ENCODE results near the gene TMEM80.

Gene TMEM80

DNA sequence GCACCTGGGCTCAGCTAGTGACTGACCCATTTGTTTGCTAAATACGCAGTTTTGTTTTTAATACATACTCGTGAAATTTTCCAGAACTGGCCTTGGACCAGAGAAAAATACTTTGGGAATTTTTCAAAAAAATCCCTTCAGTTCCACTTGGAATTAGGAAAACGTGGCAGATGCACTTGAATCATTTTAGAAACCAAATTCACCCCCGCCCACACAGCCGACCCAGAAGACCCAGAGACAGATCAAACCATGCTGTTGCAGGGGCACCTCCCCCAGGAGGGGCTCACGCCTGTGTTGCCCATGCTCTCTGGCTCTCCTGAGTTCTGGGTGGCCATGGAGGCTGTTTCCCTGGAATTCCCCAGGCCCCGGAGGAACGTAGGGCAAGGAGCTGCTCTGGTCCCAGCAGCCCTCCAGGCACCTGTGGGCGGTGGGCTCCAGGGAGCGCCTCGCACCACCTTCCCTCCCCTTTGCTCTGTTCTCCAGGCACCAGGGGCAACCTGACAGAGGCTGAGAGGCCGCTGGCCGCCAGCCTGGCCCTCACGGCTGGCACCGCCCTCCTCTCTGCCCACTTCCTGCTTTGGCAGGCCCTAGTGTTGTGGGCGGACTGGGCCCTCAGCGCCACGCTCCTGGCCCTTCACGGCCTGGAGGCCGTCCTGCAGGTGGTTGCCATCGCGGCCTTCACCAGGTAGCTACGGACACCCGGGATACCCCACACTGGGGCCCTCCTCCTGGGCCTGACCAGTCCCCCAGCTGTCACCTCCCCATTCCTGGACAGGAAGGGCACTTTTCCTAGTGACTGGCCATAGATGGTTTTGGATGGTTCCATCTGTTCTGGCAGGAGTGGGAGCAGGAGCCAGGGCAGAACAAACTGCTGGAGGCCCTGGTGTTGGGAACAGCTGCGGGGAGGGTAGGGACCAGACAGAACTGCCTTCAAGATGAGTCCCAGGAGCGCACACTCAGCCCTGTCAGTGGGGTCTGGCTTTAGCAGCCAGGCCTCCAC lies 7.1 kb downstream of the TMEM80 start:
- DNase-seq, result no peak

DNA sequence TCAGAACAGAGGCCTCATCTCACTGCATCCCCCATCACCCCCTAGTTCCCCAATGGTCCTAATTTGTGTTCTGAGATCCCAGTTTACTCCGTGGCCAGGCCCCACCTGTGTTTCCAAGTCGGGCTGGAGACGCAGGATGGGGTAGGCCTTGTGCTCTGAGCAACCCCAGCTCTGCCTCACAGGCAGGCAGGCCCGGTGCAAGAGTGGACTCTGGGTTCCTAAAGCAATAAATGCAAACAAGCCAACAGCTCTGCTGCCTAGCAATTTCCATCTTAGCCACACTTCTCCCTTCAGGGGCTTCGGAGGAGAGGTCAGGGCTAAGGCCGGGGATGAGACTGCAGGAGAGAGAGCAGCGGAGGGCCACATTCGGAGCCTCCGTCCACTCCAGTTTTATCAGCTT lies 7.9 kb downstream of the TMEM80 start:
- DNase-seq, result no peak

DNA sequence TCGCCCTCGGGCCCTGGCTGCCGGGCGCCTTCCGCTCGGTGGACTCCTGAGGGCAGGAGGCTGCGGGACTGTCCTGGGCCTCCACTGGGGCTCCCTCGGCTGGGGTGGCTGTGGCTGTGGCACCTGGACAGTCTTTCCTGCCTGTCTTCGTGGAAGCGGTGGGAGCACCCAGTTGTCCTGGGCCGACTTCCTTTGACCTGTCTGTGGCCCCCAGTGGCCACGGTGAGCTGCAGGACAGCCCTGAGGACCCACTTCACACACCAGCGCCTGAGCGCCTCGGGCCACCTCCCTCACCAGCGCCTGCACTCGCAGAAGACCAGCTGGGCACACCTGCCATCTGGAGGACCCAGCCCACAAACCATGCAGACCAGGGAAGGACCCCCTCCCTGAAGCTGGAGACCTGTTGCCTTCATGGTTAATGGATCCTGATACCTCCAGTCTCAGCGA lies 8.6 kb downstream of the TMEM80 start:
- no peak for DNase-seq

DNA sequence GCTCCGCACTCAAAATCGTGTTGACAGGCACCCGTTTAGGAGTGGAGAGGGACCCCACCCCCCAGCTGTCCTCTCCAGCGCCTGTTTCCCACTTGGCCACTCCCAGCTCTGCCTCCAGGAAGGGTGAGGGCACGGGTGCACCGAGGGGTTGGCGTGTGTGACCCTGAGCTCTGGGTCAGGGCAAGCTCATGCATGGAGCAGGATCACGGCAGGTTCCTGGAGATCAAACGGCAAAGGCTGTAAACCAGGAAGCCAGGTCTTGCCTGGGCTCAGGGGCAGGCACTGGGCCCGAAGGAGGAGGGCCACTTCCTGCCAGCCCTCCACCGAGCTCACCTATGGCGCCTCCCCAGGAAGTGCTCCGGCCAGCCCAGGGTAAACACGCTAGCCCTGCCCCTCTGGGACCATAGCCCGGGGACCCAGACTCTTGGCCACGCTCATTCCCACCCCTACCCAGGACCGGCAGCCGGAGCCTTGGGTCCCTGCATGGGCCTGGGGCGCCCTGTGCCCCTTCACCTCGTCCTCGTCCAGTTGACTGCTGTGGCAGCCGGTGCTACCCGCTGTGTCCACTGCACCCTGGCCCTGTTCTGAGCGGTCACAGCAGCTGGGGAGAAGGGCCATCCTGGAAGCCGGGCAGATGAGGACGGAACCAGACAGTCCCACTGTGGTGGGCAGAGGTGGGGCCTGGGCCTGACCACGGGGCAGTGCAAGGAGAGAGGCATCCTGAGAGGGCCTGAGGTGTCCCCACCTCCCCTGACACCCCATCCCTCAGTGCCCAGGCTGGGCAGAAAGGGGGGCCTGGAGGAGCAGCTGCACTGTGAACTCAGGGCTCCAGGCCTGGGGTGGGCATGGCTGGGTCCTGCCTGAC lies 9.4 kb downstream of the TMEM80 start:
- peak; percentile 25 for DNase-seq

DNA sequence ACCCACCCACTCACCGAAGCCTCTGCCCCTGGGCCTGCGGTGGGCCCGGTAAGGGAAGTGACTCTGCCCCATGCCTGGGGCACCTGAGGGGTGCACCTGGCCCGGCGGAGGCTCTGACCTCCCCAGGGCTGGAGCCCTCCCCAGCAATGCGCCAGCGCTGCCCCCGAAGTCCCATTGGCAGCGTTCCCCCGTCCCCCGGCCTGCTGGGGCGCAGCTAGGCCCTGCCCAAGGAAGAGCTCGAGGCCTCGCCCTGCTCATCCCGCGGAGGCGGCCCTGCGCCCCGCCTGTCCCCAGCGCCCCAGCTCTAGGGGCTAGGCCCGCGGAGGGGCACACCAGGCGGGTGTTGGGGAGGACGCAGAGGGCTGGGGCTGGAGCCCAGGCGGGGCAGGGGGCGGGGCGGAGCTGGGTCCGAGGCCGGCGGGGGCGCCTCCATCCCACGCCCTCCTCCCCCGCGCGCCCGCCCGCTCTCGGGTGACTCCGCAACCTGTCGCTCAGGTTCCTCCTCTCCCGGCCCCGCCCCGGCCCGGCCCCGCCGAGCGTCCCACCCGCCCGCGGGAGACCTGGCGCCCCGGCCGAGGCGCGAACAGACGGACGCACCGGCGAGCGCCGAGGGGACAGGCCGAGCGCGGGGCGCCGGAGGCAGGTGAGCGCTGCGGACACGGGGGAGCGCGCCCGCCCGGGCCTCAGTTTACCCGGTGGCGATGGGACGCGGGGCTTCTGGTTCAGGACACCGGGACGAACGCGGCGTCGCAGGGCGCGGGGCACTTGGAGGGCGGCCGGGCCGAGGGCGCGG lies 10.2 kb downstream of the TMEM80 start, which contains the start of gene EPS8L2:
Gene EPS8L2, plus strand, starts transcription at position 586 of the 793 bp plus-strand sequence. CDS start 3,177 bp downstream, outside the sequence.
- DNase-seq, result peak; percentile 35

DNA sequence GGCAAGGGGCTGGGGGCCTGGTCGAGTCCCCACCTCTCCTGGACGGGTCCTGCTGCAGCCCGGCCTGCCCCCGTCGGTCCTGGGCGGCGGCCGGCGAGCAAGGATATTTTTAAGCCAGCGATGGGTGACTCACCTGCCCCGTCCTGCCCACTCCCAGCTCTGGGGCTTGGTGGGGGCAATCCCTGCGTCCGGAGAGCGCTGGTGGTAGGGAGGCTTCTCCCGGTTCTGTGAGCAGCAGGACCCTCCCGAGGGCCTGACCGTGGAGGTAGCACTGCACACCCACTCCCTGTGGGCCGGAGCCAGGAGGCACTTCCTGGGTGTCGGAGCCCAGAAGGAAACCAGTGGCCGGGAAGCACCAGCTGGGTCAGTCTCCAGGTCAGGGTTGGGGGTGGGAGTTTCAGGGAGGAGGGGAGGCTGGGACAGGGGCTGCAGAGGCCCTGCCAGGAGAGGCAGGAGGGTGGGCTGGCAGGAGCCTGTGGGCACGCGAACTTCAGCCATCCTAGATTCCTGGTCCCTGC lies 10.9 kb downstream of the TMEM80 start:
- peak; percentile 43 for DNase-seq

DNA sequence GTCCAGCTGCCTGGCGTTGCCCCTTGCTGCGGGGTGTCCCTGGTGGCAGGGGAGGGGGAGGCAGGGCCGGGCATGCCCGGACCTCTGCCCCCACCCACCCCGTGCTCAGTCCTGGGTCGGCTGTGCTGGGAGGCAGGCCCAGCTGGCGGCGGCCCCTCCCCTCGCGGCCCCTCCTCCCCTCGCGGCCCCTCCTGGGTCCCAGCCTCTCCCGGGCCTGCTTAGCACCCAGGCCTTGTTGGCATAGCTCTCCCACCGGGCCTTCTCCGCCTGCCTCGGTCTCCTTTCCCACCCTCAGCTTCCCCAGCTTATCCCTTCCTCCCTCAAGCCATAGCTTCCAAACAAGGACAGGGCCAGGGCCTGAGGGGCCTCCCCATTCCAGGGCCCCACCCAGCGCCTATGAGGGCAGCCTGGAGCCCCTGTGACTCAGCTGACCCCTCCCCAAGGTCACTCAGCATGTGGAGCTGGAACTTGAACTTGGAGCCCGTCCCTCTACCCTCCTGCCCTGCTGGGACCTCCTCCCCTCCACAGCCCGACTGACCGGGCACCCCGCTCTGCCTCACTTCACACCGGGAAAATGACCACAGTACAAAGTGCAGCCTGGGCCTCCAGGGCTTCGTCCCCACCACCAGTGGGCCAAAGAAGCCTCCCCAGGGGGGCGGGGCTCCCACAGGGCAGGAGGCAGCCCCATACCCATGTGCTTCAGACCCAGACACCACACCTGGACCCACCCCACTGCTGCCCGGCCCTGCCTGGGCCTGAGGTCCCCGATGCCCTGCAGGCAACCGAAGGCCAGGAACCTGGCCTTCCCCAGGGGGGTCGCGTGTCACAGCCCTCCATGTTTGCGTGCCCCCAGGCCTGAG lies 11.6 kb downstream of the TMEM80 start:
- no peak for DNase-seq

DNA sequence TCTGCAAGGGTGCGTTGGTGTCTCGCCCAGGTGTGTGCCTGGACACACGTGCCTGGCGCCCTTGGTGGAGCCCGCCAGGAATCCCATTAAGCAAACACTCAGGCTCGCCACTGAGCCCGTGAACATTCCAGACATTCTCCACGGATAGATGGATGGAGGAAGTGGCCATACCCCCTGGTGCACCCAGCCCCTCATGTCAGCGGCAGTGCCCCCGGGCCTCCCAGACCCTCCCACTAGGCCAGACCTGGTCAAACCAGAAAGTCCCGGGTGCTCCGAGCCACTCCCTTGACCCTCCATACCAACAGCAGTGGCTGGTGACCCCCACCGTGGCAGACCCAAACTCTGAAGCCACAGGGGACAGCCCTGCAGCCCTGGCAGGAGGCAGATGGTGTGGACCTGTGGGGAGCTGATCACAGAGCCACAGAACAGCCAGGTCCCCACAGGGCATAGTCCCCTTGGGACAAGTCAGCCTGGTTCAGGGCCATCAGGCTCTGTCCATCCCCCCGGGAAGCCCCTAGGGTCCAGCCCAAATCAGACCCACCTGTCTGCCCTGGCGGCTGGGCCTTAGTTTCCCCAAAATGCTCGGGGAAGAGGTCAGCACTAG lies 12.3 kb downstream of the TMEM80 start:
- DNase-seq, result peak; percentile 28

DNA sequence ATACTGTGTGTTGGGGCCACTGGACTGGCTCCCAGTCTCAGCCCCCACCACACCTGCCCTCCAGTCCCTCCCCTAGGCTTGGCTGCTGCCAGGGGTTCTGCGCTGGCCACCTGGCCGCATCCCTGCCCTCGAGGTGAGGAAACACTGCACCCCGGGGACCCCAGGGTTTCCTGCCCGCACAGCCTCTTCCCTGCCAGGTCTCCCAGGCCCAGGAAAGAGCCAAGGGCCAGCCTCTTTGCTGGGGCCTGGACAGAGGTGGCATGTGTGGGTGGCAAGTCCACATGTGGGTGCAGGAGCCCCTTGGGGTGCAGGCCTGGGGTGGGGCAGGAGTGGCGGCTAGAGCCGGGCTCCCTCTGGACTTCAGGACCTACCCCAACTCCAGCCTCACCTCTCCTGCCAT lies 12.9 kb downstream of the TMEM80 start:
- DNase-seq, result peak; percentile 29

DNA sequence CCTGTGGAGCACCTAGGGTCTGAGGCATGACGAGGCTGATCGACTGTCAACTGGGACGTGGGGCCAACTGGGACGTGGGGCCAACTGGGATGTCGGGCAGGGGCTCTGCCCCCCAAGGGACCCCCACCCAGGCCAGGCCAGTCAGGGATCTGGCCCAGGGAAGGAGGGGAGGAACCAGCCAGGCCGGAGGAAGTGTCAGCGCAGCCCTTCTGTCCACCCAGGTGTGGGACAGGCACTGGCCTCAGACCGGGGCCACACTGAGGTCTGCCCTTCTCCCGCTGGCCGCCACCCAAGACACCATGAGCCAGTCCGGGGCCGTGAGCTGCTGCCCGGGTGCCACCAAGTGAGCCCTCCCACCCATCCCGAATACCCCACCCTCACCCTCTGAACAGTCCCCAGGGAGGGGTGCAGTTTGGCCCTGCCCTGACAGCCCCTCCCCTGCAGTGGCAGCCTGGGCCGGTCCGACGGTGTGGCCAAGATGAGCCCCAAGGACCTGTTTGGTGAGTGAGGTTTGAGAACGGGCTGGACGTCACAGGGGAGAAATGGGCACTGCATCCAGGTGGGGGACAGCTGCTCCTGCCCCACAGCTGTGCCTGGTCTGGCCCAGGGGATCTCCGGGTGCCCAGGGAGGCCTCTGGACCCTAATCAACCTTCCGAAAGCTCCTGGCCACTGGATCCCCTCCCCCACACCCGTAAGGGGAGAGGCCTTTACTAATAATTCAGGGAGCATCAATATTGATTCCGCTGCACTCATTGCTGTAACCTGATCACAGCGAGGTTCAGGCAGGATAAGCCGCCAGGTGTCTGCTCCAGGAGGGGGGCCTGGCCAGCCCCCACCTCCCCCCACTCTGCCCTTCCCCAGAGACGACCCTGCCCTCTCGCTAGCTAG lies 13.7 kb downstream of the TMEM80 start:
- DNase-seq, result peak; percentile 33

DNA sequence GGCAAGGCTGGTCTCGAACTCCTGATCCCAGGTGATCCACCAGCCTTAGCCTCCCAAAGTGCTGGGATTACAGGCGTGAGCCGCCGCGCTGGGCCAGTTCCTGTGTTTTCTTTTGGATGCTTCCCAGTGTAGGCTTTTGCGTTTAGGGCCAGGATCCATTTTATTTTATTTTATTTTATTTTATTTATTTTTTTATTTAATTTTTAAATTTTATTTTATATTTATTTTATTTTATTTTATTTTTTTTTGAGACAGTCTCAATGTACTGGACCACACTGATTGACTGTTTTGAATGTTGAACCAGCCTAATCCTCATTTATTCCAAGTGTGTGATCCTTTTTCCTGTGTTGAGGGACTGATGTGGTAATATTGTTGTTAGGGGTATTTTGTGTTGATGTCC lies 18.8 kb downstream of the TMEM80 start:
- no peak for DNase-seq

DNA sequence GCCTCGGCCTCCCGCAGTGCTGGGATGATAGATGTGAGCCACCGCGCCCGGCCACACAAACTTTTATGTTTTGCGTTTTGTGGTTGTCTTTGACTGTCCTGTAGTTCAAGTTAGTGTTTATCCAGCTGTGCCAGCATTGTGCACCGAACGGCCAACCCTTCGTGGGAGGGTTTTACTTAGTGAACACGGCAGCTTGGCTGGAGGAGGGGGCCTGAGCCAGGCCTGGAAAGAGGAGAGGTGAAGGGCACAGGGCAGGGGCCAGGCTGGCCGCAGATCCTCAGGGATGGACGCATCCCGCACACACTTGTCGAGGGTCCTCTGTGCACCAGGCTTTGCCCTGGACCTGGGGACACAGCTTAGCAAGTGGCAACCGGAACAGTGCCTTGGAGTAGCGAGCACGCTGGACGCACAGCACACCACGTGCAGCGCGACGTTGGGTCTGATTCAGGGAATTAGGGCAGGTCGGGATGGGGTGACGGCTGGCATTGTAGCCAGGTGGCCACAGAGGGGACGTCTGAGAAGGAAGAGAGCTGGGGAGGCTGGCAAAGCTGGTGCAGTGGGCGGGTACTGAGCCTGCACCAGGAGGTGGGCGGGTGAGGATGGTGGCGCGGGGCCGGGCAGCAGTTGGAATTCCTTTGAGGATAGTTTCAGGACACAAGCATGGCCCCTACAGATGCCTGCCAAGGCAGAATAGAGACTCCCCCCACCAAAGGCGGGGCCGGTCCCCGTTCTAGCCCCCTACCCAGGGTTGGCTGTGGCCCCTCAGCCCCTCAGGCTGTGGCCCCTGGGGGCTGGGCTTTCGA lies 23.8 kb downstream of the TMEM80 start:
- DNase-seq, result no peak

DNA sequence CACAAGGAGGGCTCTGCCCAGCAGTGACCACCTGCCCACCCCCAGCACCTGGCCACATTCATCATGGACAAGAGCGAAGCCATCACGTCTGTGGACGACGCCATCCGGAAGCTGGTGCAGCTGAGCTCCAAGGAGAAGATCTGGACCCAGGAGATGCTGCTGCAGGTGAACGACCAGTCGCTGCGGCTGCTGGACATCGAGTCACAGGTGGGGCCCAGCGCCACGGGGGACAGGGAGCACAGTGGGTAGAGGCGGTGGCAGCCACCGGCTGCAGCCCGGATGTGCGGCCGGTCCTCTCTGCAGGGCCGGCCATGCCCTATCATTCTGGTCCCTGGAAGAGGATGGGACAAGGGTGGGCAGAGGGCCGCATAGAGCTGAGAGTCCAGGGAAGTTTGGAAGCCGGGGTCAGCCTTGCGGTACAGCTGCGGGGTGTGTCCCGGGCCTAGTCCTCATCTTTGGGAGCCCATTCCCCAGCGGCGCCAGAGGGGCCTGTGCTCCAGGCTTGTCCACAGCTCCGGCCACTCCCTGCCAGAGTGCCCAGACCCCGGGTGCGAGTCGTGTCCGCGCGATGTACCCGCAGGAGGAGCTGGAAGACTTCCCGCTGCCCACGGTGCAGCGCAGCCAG lies 24.5 kb downstream of the TMEM80 start:
- DNase-seq, result no peak

DNA sequence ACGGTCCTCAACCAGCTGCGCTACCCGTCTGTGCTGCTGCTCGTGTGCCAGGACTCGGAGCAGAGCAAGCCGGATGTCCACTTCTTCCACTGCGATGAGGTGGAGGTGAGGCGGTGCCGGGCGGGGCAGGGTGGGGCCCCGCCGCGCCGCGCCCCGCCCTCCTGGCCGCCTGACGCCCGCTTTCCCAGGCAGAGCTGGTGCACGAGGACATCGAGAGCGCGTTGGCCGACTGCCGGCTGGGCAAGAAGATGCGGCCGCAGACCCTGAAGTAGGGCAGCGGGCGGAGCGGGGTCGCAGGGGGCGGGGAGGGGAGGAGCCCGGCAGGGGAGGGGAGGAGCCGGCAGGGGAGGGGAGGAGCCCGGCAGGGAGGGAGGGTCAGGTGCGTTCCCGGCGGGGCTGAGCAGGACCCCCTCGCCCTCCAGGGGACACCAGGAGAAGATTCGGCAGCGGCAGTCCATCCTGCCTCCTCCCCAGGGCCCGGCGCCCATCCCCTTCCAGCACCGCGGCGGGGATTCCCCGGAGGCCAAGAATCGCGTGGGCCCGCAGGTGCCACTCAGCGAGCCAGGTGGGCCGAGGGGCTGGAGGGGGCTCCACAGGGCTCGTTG lies 25.1 kb downstream of the TMEM80 start:
- peak; percentile 48 for DNase-seq

DNA sequence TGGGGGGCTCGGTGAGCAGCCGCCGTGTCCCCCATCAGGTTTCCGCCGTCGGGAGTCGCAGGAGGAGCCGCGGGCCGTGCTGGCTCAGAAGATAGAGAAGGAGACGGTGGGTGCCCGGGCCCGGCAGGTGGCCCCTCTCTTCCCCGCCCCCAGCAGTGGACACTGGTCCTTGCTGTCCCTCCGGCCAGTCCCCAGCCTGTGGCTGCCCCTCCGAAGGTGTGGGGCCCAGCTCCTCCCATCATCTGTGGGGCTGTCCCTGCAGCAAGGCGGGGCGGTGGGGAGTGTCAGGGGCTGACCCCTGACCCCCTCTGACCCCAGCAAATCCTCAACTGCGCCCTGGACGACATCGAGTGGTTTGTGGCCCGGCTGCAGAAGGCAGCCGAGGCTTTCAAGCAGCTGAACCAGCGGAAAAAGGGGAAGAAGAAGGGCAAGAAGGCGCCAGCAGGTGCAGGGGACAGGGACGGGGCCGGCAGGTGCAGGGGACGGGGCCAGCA lies 25.7 kb downstream of the TMEM80 start:
- no peak for DNase-seq

DNA sequence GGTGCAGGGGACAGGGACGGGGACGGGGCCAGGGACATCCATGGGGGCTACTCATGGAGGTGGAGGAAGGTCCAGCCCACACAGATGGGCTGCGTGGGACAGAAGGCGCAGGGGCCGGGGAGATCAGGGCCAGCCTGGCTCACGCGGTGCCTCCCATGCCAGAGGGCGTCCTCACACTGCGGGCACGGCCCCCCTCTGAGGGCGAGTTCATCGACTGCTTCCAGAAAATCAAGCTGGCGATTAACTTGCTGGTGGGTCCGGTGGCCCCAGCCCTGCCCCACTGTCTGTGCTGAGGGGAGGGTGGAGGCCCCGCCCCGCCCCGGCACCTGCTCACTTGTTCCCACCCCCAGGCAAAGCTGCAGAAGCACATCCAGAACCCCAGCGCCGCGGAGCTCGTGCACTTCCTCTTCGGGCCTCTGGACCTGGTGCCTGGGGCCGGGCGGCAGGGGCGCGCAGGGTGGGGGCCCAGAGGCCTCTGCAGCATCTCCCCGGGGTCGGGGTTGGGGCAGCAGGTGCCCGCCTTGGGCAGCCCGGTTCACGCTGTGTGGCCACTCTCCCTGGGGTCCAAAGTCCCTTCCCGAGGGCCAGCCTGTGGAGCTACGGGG lies 26.2 kb downstream of the TMEM80 start:
- DNase-seq, result no peak

DNA sequence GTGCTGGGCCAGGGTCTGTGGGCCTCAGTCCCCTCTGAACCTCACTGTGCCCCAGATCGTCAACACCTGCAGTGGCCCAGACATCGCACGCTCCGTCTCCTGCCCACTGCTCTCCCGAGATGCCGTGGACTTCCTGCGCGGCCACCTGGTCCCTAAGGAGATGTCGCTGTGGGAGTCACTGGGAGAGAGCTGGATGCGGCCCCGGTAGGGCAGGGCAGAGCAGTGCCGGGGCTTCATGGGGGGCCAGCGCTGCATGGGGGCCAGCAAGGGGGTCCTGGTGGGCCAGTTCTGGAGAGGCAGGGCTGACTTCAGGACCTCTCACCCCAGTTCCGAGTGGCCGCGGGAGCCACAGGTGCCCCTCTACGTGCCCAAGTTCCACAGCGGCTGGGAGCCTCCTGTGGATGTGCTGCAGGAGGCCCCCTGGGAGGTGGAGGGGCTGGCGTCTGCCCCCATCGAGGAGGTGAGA lies 26.8 kb downstream of the TMEM80 start:
- peak; percentile 40 for DNase-seq
